GM21529 (cell line): ENCODE data around the gene PRKN.

Experiments used
- ATAC-seq: cut with Tn5 transposase; IDR thresholded peaks from one replicate; pipeline ENCODE4 v1.9.1; 2021; ENCODE audit not compliant: unreplicated experiment

The PRKN gene

DNA sequence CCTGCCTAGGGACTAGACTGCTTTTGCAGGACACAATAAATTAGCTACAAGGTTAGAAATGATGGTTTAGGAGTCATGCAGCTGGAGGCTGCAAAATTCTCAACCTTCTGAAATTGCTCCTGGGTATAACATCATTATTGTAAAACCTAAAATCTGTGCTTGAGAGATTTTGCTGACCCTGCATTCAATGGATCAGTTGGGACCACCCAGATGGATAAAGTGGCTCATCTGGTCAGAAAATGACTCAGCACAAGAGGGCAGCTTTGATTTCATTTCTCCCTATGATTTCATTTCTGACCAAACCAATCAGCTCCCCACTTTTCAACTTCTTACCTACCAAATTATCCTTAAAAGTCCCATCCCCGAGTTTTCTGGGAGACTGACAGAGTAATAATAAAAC is 1086.4 kb downstream of the PRKN start:
- no peak for ATAC-seq

DNA sequence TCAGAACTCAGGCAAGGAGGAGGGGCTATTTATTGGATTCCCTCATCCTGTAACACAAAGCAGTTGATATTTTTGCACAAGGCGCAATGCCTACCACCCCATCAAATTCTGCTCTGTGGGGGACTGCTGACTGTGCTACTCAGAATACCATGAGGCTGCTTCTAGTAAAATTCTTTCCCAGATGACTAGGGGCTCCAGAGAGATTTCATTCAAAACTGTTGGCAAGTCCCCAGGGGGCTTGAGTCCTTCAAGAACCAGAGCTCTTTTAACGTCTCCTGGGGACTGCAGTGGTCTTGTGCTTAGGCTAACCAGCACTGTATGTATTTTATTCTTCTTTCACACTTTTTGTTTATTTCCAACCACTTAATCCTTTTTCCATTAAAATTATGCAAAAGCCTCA is 1087.8 kb downstream of the PRKN start:
- ATAC-seq: no peak

DNA sequence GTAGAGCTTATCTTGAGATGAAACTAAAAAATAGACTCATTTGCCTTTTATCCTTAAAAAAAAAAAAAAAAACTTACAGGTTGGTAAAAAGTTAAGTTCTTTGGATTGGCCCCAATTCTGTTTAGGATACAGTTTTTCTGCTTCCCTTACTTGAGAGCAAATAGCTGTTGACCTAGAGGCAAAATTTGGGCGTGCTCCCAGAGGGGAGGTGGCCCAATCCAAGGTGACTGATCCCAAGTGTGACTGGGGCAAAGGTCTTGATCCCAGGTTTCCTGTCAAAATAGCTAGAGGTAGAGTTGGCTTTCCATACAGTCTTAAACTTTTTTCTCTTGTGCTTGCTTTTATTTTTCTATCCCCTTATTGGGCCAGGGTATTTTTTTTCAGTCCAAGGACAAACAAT is 1089.9 kb downstream of the PRKN start:
- ATAC-seq: no peak

- ATAC-seq: no peak
Measured at GRCh38 chr6:161636882-161637430, 1090.6 kb downstream of the PRKN start.

DNA sequence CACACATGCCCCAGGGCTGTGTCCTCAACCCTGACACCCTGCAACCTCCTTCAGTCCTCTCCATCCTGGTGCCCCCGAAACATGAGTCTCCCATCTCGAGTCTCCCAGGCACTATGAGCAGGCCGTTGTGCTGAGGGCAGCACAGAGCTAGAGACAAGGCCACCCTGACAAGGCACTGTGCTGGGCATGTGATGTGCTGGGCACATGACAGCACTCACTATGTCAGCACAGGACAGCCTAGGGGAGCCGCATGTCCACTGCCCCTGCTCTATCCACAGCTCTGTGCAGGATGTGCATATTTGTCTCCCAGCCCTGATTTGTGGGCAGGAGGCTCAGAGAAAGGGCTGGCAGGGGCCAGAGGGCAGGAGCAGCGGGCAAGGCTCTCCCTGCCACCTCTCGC is 1091.6 kb downstream of the PRKN start:
- no peak for ATAC-seq

DNA sequence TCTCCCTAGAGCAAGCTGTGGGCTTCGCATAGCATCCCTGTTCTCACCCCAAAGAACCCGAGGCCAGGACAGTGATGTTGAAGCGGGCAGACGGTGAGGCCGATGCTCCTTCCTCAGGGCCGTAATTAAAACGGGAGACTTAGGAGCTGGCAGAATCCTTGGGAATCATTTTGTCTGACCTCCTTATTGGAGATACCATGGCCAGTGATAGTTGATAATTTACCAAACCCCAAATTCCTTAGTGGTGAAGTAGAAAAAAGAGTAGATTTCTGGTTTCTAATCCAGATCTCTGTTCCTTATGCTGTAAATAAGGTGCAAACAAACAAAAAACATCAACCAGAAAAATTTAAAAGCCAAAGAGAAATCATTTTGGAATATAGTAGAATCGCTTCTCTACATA is 1092.7 kb downstream of the PRKN start:
- no peak for ATAC-seq

GRCh38 chr6:161631676-161632194 is 1095.8 kb downstream of the PRKN start:
- no peak for ATAC-seq

DNA sequence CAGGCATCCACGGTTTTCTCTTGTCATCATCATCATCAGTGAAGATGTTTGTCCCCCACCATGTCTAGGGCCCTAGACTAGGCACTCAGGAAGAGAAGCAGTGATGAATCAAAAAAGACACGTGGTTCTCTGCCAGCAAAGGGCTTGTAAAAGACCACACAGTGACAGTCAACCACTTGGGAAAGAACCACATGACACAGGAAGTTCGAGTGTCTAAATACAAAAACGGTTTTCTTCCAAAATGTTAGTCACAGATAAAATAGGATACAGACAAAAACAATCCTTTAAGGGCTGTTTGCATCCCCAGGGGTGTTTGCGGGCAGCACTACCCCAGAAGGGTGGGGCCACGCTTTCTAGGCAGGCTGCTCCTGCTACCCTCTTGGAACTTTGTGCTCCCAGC is 1096.9 kb downstream of the PRKN start:
- no peak for ATAC-seq

GRCh38 chr6:161626132-161626676 is 1101.4 kb downstream of the PRKN start:
- ATAC-seq: no peak

DNA sequence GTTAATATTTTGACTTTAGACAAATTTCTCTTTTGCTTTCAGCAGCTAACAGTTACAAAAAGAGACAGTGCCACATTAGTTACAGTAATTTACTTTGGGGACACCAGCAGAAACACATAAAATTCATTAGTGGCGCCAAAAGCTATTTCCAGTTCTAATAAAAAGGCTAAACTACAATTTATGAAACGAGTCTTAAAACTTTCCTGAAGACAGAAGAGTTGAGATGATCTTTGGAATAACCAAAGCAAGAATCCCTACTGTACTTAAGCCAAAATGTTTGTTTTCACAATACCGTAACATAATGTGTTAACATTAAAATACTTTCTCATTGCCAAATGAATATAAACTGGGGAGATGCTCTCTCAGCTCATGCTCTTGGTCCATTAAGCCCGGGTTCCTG is 1103.5 kb downstream of the PRKN start:
- no peak for ATAC-seq

GRCh38 chr6:161622779-161623178 is 1104.8 kb downstream of the PRKN start:
- no peak for ATAC-seq

- no peak for ATAC-seq
Measured at GRCh38 chr6:161618831-161619454, 1108.6 kb downstream of the PRKN start.

GRCh38 chr6:161613711-161614110 is 1113.9 kb downstream of the PRKN start:
- ATAC-seq: no peak

DNA sequence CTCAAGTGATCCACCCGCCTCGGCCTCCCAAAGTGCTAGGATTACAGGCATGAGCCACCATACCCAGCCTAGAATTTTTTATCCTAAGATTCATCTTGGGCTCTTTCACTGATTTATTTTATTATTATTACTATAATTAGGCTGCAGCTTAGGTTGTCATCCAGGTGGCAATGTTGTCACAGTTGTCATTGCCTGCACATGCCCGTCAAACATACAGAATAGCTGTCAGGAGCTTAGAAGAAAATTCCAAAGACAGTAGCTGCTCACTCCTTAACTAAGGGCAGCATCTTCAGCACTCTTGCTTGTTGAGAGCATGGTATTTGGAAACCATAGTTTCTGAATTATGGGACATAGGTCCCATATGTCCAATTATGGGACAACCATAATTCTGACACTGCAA is 1118.8 kb downstream of the PRKN start:
- no peak for ATAC-seq

- no peak for ATAC-seq
Measured at GRCh38 chr6:161607696-161608297, 1119.8 kb downstream of the PRKN start.

DNA sequence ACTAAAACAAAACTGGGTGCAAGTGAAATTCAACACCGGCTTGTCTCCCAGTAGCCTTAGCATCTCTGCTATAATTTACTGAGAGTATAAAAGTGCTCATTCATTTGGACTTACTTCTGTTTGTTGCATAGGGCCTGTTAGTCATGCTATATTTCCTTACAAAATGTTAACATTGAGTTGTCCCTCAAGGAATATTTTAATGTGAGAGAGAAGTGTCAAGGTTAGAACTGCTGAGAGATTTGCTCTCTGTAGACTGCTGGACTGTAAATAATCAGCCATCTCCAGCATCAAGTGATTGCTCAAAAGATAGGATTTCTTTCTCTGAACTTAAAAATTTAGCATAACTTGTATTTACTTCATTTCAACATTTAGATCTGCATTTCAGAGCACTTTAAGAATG is 1125.2 kb downstream of the PRKN start:
- ATAC-seq: no peak

DNA sequence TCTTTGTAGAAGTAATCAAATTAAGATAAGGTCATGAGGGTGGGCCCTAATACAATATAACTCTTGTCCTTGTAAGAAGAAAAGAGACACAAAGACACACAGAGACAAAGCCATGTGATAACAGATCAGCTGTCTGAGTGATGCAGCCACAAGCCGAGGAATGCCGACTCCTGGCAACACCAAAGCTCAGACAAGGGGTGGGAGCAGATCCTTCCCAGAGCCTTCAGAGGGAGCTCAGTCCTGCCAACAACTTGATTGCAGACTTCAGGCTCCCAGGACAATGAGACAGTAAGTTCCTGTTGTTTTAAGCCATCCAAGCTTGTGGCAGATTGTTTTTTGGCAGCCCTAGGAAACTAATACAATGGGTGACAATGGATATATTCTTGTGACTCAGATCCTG is 1128.7 kb downstream of the PRKN start:
- ATAC-seq: no peak

DNA sequence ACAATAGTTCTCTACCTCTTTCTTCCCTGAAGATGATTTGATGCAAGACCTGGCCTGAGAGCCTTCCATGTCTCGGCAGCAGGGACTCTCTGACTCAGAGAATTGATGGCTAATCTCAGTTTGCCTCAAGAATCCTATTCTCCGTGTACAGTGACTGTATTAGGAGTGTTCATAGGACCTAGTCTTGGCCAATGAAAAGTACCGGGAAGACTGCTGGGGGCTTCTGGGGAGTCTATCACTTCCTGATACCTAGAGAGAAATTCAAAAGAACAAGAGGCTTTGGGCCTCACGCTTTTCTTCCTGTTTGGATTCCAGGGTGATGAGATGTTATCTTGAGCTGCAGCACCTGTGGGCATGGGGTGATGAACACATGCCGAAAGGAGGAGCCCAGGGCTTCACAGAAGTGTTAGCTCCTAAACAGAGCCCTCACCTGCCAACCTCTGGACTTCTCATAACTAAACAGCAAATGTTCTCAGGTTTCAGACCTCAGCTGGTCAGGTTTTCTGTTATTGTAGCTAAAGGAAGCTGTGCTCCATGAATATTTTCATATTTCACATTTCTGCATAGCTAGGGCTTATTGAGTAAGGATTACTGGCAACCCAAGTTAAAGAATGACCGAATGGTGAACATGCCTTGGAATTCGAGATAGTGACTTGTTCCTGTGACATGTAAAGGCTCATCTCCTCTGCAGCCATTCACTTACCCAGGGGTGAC is 1130.6 kb downstream of the PRKN start:
- ATAC-seq: no peak

DNA sequence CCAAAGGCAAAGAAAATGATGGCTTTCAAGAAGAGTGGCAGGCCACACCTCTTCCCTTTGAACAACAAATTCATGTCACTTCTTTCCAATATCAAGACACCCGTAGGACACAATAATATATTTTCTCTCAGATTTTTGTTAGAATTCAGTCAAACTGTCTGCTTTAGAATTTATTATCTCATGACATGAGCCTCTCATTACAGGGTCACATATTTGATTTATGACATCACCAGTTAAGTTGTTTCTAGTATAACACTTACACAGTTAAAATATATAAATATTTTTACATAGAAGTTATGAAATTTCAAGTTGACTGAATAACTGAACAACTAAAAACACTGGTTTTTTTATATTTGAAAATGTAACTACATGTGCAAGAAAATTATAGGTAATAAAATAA is 1133.2 kb downstream of the PRKN start:
- ATAC-seq: no peak

DNA sequence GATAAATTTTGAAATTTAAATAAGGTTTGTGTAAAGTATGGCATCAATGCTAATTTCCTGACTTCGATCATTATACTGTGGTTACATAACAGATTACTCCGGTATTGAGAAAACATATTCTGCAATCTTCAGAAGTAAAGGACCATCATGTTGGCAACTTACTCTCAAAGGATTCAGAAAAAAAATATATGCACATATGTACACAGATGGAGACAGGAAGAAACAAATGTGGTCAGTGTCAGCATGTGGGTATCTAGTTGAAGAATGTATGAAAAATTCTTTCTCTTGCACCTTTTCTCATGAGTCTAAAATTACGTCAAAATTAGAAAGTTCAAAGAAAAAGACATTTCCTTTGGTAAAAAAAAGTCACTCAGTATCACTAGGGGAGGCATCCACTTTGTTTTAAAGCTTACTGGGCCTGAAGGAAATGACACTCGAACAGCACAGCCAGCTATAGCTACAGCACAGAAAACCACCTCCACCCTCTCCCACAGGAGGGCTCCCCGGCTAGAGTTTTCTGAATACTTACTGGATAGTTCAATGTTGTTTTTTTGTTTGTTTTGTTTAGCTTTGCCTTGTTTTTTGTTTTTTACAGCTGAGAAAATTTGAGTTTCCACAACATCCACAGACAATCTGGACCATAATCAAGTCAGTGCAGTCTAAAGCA is 1136.5 kb downstream of the PRKN start:
- ATAC-seq: no peak

GRCh38 chr6:161586887-161587286 is 1140.7 kb downstream of the PRKN start:
- ATAC-seq: no peak
